H9 (cell line): ENCODE measurements around the gene VSIG2. TPM values are rescaled to one million over a fixed set of nuclear protein-coding genes. Genes with fewer than 3 reads are reported as not detected.

Experiments
- DNase-seq: peaks from one replicate; pipeline ENCODE4 v3.0.0-alpha.2; 2017
- H2AFZ ChIP-seq: one replicate; pipeline ENCODE4 v1.6.1; 2013; ENCODE audit warnings: mild to moderate bottlenecking, low read length, control low read depth, moderate library complexity
- H2AK5ac ChIP-seq: 2 replicates; pipeline ENCODE4 v1.6.1; 2013; ENCODE audit warnings: low read length, control low read depth, mixed read lengths; ENCODE audit not compliant: insufficient read length
- H2BK120ac ChIP-seq: one replicate; pipeline ENCODE4 v1.6.1; 2013; ENCODE audit warnings: low read depth, mild to moderate bottlenecking, low read length, control low read depth, inconsistent platforms; ENCODE audit not compliant: poor library complexity, severe bottlenecking
- H2BK12ac ChIP-seq: 2 replicates; pipeline ENCODE4 v1.6.1; 2013; ENCODE audit warnings: low read length, control low read depth, mixed read lengths, low read depth; ENCODE audit not compliant: insufficient read length
- H2BK15ac ChIP-seq: 2 replicates; pipeline ENCODE4 v1.6.1; 2013; ENCODE audit warnings: low read depth, low read length, control low read depth
- H2BK20ac ChIP-seq: one replicate; pipeline ENCODE4 v1.6.1; 2013; ENCODE audit warnings: low read depth, mild to moderate bottlenecking, low read length, control low read depth, inconsistent platforms; ENCODE audit not compliant: poor library complexity, severe bottlenecking
- H2BK5ac ChIP-seq: 2 replicates; pipeline ENCODE4 v1.6.1; 2013; ENCODE audit warnings: low read length, control low read depth, mixed read lengths; ENCODE audit not compliant: insufficient read length
- H3K14ac ChIP-seq: 2 replicates; pipeline ENCODE4 v1.6.1; 2013; ENCODE audit warnings: low read length, control low read depth; ENCODE audit not compliant: insufficient read depth
- H3K18ac ChIP-seq: 2 replicates; pipeline ENCODE4 v1.6.1; 2013; ENCODE audit warnings: low read depth, mild to moderate bottlenecking, mixed read lengths, low read length, control low read depth; ENCODE audit not compliant: insufficient read length
- H3K23ac ChIP-seq: 2 replicates; pipeline ENCODE4 v1.6.1; 2013; ENCODE audit warnings: low read length, control low read depth, mixed read lengths, low read depth; ENCODE audit not compliant: insufficient read length
- H3K23me2 ChIP-seq: 2 replicates; pipeline ENCODE4 v1.6.1; 2013; ENCODE audit warnings: low read depth, mild to moderate bottlenecking, mixed read lengths, low read length, control low read depth; ENCODE audit not compliant: insufficient read length, poor library complexity, severe bottlenecking
- H3K27ac ChIP-seq: 2 replicates; pipeline ENCODE4 v1.5.1; 2013; ENCODE audit warnings: low read length, control low read depth, mixed read lengths, low read depth; ENCODE audit not compliant: insufficient read length
- H3K27me3 ChIP-seq: 2 replicates; pipeline ENCODE4 v1.6.1; 2013; ENCODE audit warnings: low read length, control low read depth, inconsistent platforms; ENCODE audit not compliant: insufficient read depth
- H3K4ac ChIP-seq: 2 replicates; pipeline ENCODE4 v1.6.1; 2013; ENCODE audit warnings: low read depth, mild to moderate bottlenecking, control low read depth, inconsistent platforms, low read length, moderate library complexity
- H3K4me1 ChIP-seq: 2 replicates; pipeline ENCODE4 v1.6.1; 2013; ENCODE audit warnings: low read length, control low read depth, inconsistent platforms; ENCODE audit not compliant: insufficient read depth
- H3K4me2 ChIP-seq: 2 replicates; pipeline ENCODE4 v1.6.1; 2013; ENCODE audit warnings: low read length, control low read depth, mixed read lengths; ENCODE audit not compliant: insufficient read length, insufficient read depth
- H3K56ac ChIP-seq: 2 replicates; pipeline ENCODE4 v1.6.1; 2013; ENCODE audit warnings: low read depth, mild to moderate bottlenecking, mixed read lengths, low read length, control low read depth; ENCODE audit not compliant: insufficient read length
- H3K79me1 ChIP-seq: 2 replicates; pipeline ENCODE4 v1.6.1; 2013; ENCODE audit warnings: low read depth, mild to moderate bottlenecking, moderate library complexity, low read length, control low read depth, inconsistent platforms; ENCODE audit not compliant: insufficient read depth, poor library complexity, severe bottlenecking
- H3K79me2 ChIP-seq: 2 replicates; pipeline ENCODE4 v1.6.1; 2013; ENCODE audit warnings: low read length, control low read depth, inconsistent platforms; ENCODE audit not compliant: insufficient read depth
- H3K9ac ChIP-seq: 2 replicates; pipeline ENCODE4 v1.6.1; 2013; ENCODE audit warnings: low read length, control low read depth, mixed read lengths; ENCODE audit not compliant: insufficient read length; ENCODE audit errors: extremely low read depth
- H3K9me3 ChIP-seq: one replicate; pipeline ENCODE4 v1.6.1; 2013; ENCODE audit warnings: low read depth, low read length, inconsistent platforms; ENCODE audit not compliant: control insufficient read depth
- H3T11ph ChIP-seq: one replicate; pipeline ENCODE4 v1.6.1; 2013; ENCODE audit warnings: mild to moderate bottlenecking, low read length, control low read depth, inconsistent platforms
- H4K20me1 ChIP-seq: one replicate; pipeline ENCODE4 v1.6.1; 2013; ENCODE audit not compliant: control insufficient read depth, insufficient read length, insufficient read depth
- H4K5ac ChIP-seq: 2 replicates; pipeline ENCODE4 v1.6.1; 2013; ENCODE audit warnings: low read depth, mild to moderate bottlenecking, mixed read lengths, low read length, control low read depth; ENCODE audit not compliant: insufficient read length
- H4K8ac ChIP-seq: replicated peaks from 2 replicates; pipeline ENCODE4 v1.6.1; 2013; ENCODE audit warnings: low read length, control low read depth, mixed read lengths, low read depth; ENCODE audit not compliant: insufficient read length
- H4K91ac ChIP-seq: 2 replicates; pipeline ENCODE4 v1.6.1; 2013; ENCODE audit warnings: low read depth, mild to moderate bottlenecking, moderate library complexity, mixed read lengths, low read length, control low read depth; ENCODE audit not compliant: insufficient read length
- H3K27ac Mint-ChIP-seq, 3 experiments: 2 replicates in 2 of 3; 3 replicates in 1 of 3; pipeline ENCODE4 v1.8.0; 2020 to 2021; ENCODE audit warnings: mixed read lengths in 3 of 3, mild to moderate bottlenecking in 1 of 3, moderate library complexity in 1 of 3
- H3K27me3 Mint-ChIP-seq: 2 replicates; pipeline ENCODE4 v1.8.0; 2021; ENCODE audit warnings: low read depth, mild to moderate bottlenecking, moderate library complexity, mixed read lengths
- H3K36me3 Mint-ChIP-seq, 3 experiments: 2 replicates in 2 of 3; 3 replicates in 1 of 3; pipeline ENCODE4 v1.8.0; 2020 to 2021; ENCODE audit warnings: low read depth in 3 of 3, mixed read lengths in 3 of 3; ENCODE audit not compliant: insufficient read depth in 1 of 3
- H3K4me1 Mint-ChIP-seq, 2 experiments: 2 replicates each; pipeline ENCODE4 v1.8.0; 2020; ENCODE audit warnings: mixed read lengths in 2 of 2
- H3K4me3 Mint-ChIP-seq, 2 experiments: 2 replicates in 1 of 2; 3 replicates in 1 of 2; pipeline ENCODE4 v1.8.0; 2020 to 2021; ENCODE audit warnings: mild to moderate bottlenecking in 2 of 2, mixed read lengths in 2 of 2, moderate library complexity in 1 of 2
- H3K9me3 Mint-ChIP-seq, 2 experiments: 2 replicates in 1 of 2; 3 replicates in 1 of 2; pipeline ENCODE4 v1.8.0; 2020; ENCODE audit warnings: mild to moderate bottlenecking in 2 of 2, mixed read lengths in 2 of 2, moderate library complexity in 1 of 2
- WGBS: extraction: QIAGEN DNeasy Blood & Tissue Kit; methylation state at CpG from one replicate; pipeline ENCODE4 v1.1.7; 2013; ENCODE audit warnings: missing lambda C conversion rate, low lambda C conversion rate, mixed read lengths; ENCODE audit not compliant: insufficient read length; ENCODE audit errors: extremely low coverage; 5-methylcytosine and 5-hydroxymethylcytosine counted together
- total RNA-seq: library from RNA; stranded (reverse); gene quantifications from 2 replicates; pipeline ENCODE4 v1.2.1, GENCODE V29; 2021
- TF ChIP-seq, protein P1 (sequence below): fragments of 200-600 bp; sonication (generic); conservative IDR thresholded peaks from 3 replicates; pipeline ENCODE4 v1.8.0; 2021; ENCODE audit warnings: antibody characterized with exemption, mild to moderate bottlenecking

The VSIG2 gene
- total RNA-seq, 1 experiment from 2014 or later = not detected

DNA sequence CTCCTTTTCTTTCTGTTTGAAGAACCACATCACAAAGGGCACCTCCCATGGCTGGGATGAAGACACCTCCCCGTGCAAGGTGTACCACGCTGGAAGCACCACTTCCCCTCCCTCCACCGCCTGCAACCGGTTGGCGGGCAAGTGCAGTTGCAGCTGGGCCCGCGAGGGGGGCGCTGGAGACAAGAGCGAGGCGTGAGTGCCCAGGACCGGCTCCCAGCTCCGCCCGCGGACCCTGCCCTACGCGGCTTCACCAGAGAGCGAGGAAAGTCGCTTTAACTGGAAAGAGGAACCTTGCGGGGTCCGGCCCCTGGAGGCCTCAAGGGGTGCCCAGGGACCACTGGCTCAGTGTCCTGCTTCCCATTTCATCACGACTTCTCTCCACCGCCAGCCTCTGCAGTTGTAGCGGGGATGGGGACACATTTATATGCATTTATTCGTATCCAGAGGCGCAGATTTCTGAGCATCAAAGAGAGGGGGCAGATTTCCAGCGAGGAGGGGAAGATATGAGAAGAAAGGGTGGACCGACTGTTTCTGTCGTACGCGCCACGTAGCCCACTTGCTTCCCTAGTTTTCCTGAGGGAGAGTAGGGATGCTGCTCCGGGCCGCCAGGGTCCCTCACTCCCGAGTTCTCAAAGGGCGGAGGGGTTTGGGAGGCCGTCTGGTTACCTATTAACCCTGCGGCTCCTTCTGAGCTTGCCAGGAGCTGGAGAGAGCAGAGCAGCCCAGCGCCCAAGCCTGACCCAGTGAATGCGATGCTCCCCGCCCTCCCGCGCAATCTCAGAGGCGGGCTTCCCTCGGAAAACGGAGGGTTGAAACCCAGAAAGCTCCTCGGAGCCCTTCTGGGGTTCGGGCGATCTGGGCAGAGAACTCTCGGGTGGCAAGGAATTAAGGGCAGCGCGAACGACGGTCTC, 6.6 kb upstream of the VSIG2 start:
- H4K8ac ChIP-seq = no peak overlapping the region
- H3T11ph ChIP-seq = no peak overlapping the region
- peak overlapping the region; percentile 49 for H3K4me2 ChIP-seq
- no peak overlapping the region for H2BK20ac ChIP-seq
- H4K20me1 ChIP-seq = no peaks in the 10 kb centered on the region
- Mint-ChIP-seq H3K36me3 (no peaks in the 10 kb centered on the region), H3K4me3 (peak overlapping the region; percentile 65 to 81), H3K4me1 (peaks cover 39 to 63% of the 10 kb centered on the region in 2 experiments), H3K27ac (no peak overlapping the region), H3K27me3 (peaks cover 76% of the 10 kb centered on the region), H3K9me3 (peaks cover 0 to 9% of the 10 kb centered on the region in 2 experiments; a peak in 3 of 5 replicates)
- no peak overlapping the region for H3K9ac ChIP-seq
- no peak overlapping the region for H2BK15ac ChIP-seq
- peaks cover 24% of the 10 kb centered on the region for H3K23me2 ChIP-seq
- no peak overlapping the region for H3K14ac ChIP-seq
- H3K9me3 ChIP-seq = no peaks in the 10 kb centered on the region
- WGBS = no CpG with 5 or more reads among the region's 53 CpGs
- H4K5ac ChIP-seq = no peak overlapping the region
- TF ChIP-seq, protein P1, sequence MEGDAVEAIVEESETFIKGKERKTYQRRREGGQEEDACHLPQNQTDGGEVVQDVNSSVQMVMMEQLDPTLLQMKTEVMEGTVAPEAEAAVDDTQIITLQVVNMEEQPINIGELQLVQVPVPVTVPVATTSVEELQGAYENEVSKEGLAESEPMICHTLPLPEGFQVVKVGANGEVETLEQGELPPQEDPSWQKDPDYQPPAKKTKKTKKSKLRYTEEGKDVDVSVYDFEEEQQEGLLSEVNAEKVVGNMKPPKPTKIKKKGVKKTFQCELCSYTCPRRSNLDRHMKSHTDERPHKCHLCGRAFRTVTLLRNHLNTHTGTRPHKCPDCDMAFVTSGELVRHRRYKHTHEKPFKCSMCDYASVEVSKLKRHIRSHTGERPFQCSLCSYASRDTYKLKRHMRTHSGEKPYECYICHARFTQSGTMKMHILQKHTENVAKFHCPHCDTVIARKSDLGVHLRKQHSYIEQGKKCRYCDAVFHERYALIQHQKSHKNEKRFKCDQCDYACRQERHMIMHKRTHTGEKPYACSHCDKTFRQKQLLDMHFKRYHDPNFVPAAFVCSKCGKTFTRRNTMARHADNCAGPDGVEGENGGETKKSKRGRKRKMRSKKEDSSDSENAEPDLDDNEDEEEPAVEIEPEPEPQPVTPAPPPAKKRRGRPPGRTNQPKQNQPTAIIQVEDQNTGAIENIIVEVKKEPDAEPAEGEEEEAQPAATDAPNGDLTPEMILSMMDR = peak; percentile 81
- DNase-seq = peak; percentile 96
- no peak overlapping the region for H2AK5ac ChIP-seq
- H3K4me1 ChIP-seq = no peaks in the 10 kb centered on the region
- no peak overlapping the region for H3K27ac ChIP-seq
- no peaks in the 10 kb centered on the region for H3K79me2 ChIP-seq
- no peak overlapping the region for H3K18ac ChIP-seq
- H3K23ac ChIP-seq = no peak overlapping the region
- H3K4ac ChIP-seq = no peak overlapping the region
- H2BK120ac ChIP-seq = no peak overlapping the region
- H3K56ac ChIP-seq = no peak overlapping the region
- H3K79me1 ChIP-seq = no peaks in the 10 kb centered on the region
- H2BK12ac ChIP-seq = no peak overlapping the region
- H4K91ac ChIP-seq = no peak overlapping the region
- no peak overlapping the region for H2BK5ac ChIP-seq
- no peak overlapping the region for H2AFZ ChIP-seq
- peaks cover 75% of the 10 kb centered on the region for H3K27me3 ChIP-seq
